Measurements from ENCODE around the gene TMED1.
"Not testable (repeated sequence)": the region's sequence is repeated elsewhere in the genome, so short reads cannot be mapped to it uniquely, and the experiment has no call there.

Gene TMED1

GRCh38 chr19:10861103-10861651 lies 25.2 kb upstream of the TMED1 start:
- no peaks in the 10 kb centered on the region for H3K27me3 ChIP-seq (ENCODE audit: control insufficient read depth in 1 of 2, insufficient read depth in 2 of 2, low read length in 2 of 2)
- no peak overlapping the region for H3K4me3 ChIP-seq (ENCODE audit: low read length in 2 of 2)
- no peak overlapping the region for H3K27ac ChIP-seq (ENCODE audit: low read length)
- no peaks in the 10 kb centered on the region for H3K9me3 ChIP-seq (ENCODE audit: control insufficient read depth in 2 of 2, low read length in 2 of 2)
- H3K9ac ChIP-seq (ENCODE audit: low read length in 2 of 2), result no peak overlapping the region
- H3K36me3 ChIP-seq (ENCODE audit: control insufficient read depth in 2 of 2, insufficient read depth in 2 of 2, low read length in 2 of 2), result no peaks in the 10 kb centered on the region
- peaks cover 7% of the 10 kb centered on the region for H3K4me1 ChIP-seq (ENCODE audit: control insufficient read depth, insufficient read depth, low read length)

GRCh38 chr19:10858204-10858828 lies 22.3 kb upstream of the TMED1 start:
- Histone ChIP-seq H3K9ac (ENCODE audit: low read length in 2 of 2) (no peak overlapping the region), H3K4me1 (ENCODE audit: control insufficient read depth, insufficient read depth, low read length) (no peaks in the 10 kb centered on the region), H3K27ac (ENCODE audit: low read length) (no peak overlapping the region), H3K27me3 (ENCODE audit: control insufficient read depth in 1 of 2, insufficient read depth in 2 of 2, low read length in 2 of 2) (no peaks in the 10 kb centered on the region), H3K9me3 (ENCODE audit: control insufficient read depth in 2 of 2, low read length in 2 of 2) (no peaks in the 10 kb centered on the region), H3K36me3 (ENCODE audit: control insufficient read depth in 2 of 2, insufficient read depth in 2 of 2, low read length in 2 of 2) (no peaks in the 10 kb centered on the region), H3K4me3 (ENCODE audit: low read length in 2 of 2) (no peak overlapping the region)

GRCh38 chr19:10856899-10857298 lies 20.9 kb upstream of the TMED1 start:
- not testable (repeated sequence) for H3K27me3 ChIP-seq (ENCODE audit: control insufficient read depth in 1 of 2, insufficient read depth in 2 of 2, low read length in 2 of 2); H3K9me3 ChIP-seq (ENCODE audit: control insufficient read depth in 2 of 2, low read length in 2 of 2); H3K27ac ChIP-seq (ENCODE audit: low read length); H3K4me1 ChIP-seq (ENCODE audit: control insufficient read depth, insufficient read depth, low read length); H3K36me3 ChIP-seq (ENCODE audit: control insufficient read depth in 2 of 2, insufficient read depth in 2 of 2, low read length in 2 of 2); H3K9ac ChIP-seq (ENCODE audit: low read length in 2 of 2); H3K4me3 ChIP-seq (ENCODE audit: low read length in 2 of 2)

- no peak overlapping the region for H3K27ac ChIP-seq (ENCODE audit: low read length)
- H3K4me3 ChIP-seq (ENCODE audit: low read length in 2 of 2), result no peak overlapping the region
- no peaks in the 10 kb centered on the region for H3K27me3 ChIP-seq (ENCODE audit: control insufficient read depth in 1 of 2, insufficient read depth in 2 of 2, low read length in 2 of 2)
- no peaks in the 10 kb centered on the region for H3K4me1 ChIP-seq (ENCODE audit: control insufficient read depth, insufficient read depth, low read length)
- no peaks in the 10 kb centered on the region for H3K36me3 ChIP-seq (ENCODE audit: control insufficient read depth in 2 of 2, insufficient read depth in 2 of 2, low read length in 2 of 2)
- H3K9me3 ChIP-seq (ENCODE audit: control insufficient read depth in 2 of 2, low read length in 2 of 2), result no peaks in the 10 kb centered on the region
- no peak overlapping the region for H3K9ac ChIP-seq (ENCODE audit: low read length in 2 of 2)
These were observed 20.0 kb upstream of the TMED1 start for GRCh38 chr19:10855879-10856522.

- Histone ChIP-seq H3K9me3 (ENCODE audit: control insufficient read depth in 2 of 2, low read length in 2 of 2) (no peaks in the 10 kb centered on the region), H3K27me3 (ENCODE audit: control insufficient read depth in 1 of 2, insufficient read depth in 2 of 2, low read length in 2 of 2) (peaks cover 0 to 3% of the 10 kb centered on the region in 2 donors), H3K9ac (ENCODE audit: low read length in 2 of 2) (no peak overlapping the region), H3K36me3 (ENCODE audit: control insufficient read depth in 2 of 2, insufficient read depth in 2 of 2, low read length in 2 of 2) (no peaks in the 10 kb centered on the region), H3K4me3 (ENCODE audit: low read length in 2 of 2) (no peak overlapping the region), H3K27ac (ENCODE audit: low read length) (no peak overlapping the region), H3K4me1 (ENCODE audit: control insufficient read depth, insufficient read depth, low read length) (no peaks in the 10 kb centered on the region)
These were observed 18.5 kb upstream of the TMED1 start for GRCh38 chr19:10854350-10855089.

- Histone ChIP-seq H3K9me3 (ENCODE audit: control insufficient read depth in 2 of 2, low read length in 2 of 2) (no peaks in the 10 kb centered on the region), H3K27ac (ENCODE audit: low read length) (no peak overlapping the region), H3K27me3 (ENCODE audit: control insufficient read depth in 1 of 2, insufficient read depth in 2 of 2, low read length in 2 of 2) (peaks cover 0 to 5% of the 10 kb centered on the region in 2 donors), H3K36me3 (ENCODE audit: control insufficient read depth in 2 of 2, insufficient read depth in 2 of 2, low read length in 2 of 2) (no peaks in the 10 kb centered on the region), H3K4me1 (ENCODE audit: control insufficient read depth, insufficient read depth, low read length) (no peaks in the 10 kb centered on the region), H3K9ac (ENCODE audit: low read length in 2 of 2) (no peak overlapping the region), H3K4me3 (ENCODE audit: low read length in 2 of 2) (no peak overlapping the region)
These were observed 16.9 kb upstream of the TMED1 start for GRCh38 chr19:10852941-10853340.

GRCh38 chr19:10852098-10852800 lies 16.2 kb upstream of the TMED1 start:
- Histone ChIP-seq H3K4me1 (ENCODE audit: control insufficient read depth, insufficient read depth, low read length) (no peaks in the 10 kb centered on the region), H3K4me3 (ENCODE audit: low read length in 2 of 2) (no peak overlapping the region), H3K27ac (ENCODE audit: low read length) (no peak overlapping the region), H3K27me3 (ENCODE audit: control insufficient read depth in 1 of 2, insufficient read depth in 2 of 2, low read length in 2 of 2) (peaks cover 0 to 5% of the 10 kb centered on the region in 2 donors), H3K9me3 (ENCODE audit: control insufficient read depth in 2 of 2, low read length in 2 of 2) (no peaks in the 10 kb centered on the region), H3K9ac (ENCODE audit: low read length in 2 of 2) (no peak overlapping the region), H3K36me3 (ENCODE audit: control insufficient read depth in 2 of 2, insufficient read depth in 2 of 2, low read length in 2 of 2) (no peaks in the 10 kb centered on the region)

- no peaks in the 10 kb centered on the region for H3K4me1 ChIP-seq (ENCODE audit: control insufficient read depth, insufficient read depth, low read length)
- peaks cover 0 to 5% of the 10 kb centered on the region in 2 donors for H3K27me3 ChIP-seq (ENCODE audit: control insufficient read depth in 1 of 2, insufficient read depth in 2 of 2, low read length in 2 of 2)
- H3K4me3 ChIP-seq (ENCODE audit: low read length in 2 of 2), result no peak overlapping the region
- no peaks in the 10 kb centered on the region for H3K9me3 ChIP-seq (ENCODE audit: control insufficient read depth in 2 of 2, low read length in 2 of 2)
- no peak overlapping the region for H3K9ac ChIP-seq (ENCODE audit: low read length in 2 of 2)
- no peak overlapping the region for H3K27ac ChIP-seq (ENCODE audit: low read length)
- H3K36me3 ChIP-seq (ENCODE audit: control insufficient read depth in 2 of 2, insufficient read depth in 2 of 2, low read length in 2 of 2), result no peaks in the 10 kb centered on the region
These were observed 14.6 kb upstream of the TMED1 start for GRCh38 chr19:10850631-10851030.

- Histone ChIP-seq H3K36me3 (ENCODE audit: control insufficient read depth in 2 of 2, insufficient read depth in 2 of 2, low read length in 2 of 2) (no peaks in the 10 kb centered on the region), H3K9ac (ENCODE audit: low read length in 2 of 2) (no peak within 1 kb of the TSS), H3K9me3 (ENCODE audit: control insufficient read depth in 2 of 2, low read length in 2 of 2) (no peaks in the 10 kb centered on the region), H3K4me3 (ENCODE audit: low read length in 2 of 2) (no peak within 1 kb of the TSS), H3K27ac (ENCODE audit: low read length) (no peak within 1 kb of the TSS), H3K4me1 (ENCODE audit: control insufficient read depth, insufficient read depth, low read length) (no peaks in the 10 kb centered on the region), H3K27me3 (ENCODE audit: control insufficient read depth in 1 of 2, insufficient read depth in 2 of 2, low read length in 2 of 2) (peaks cover 0 to 5% of the 10 kb centered on the region in 2 donors)
These were observed 12.3 kb upstream of the TMED1 start, which contains the start of gene C19orf38 for GRCh38 chr19:10848230-10848856. TSS of gene C19orf38 (plus strand) at chr19:10848415. CDS start at chr19:10848509, 94 bp downstream.
